ENCODE measurements around the gene RNF166.

The RNF166 gene

GRCh38 chr16:88647178-88648070 is 58.8 kb downstream of the RNF166 start:
- no peak for DNase-seq (ENCODE audit: low read depth, low spot score)
- H3K4me3 ChIP-seq (ENCODE audit: low read length), result no peak overlapping the region

All from Jurkat, Clone E6-1 (cell line).